PC-3 (cell line): Measurements from ENCODE around the gene PILRA.

Source experiments
- CTCF ChIP-seq: fragments of 300-600 bp; sonication (generic); conservative IDR thresholded peaks from 2 replicates; pipeline ENCODE4 v1.5.1; 2017; ENCODE audit warnings: antibody characterized with exemption, low read depth, mild to moderate bottlenecking, low read length
- EZH2phosphoT487 ChIP-seq: fragments of 300-600 bp; sonication (generic); IDR thresholded peaks from 2 replicates; pipeline ENCODE4 v1.6.1; 2018; ENCODE audit warnings: mild to moderate bottlenecking, antibody characterized with exemption, low read length, borderline replicate concordance

GRCh38 chr7:100397315-100398081 lies 24.2 kb downstream of the PILRA start:
- TF ChIP-seq CTCF (no peak), EZH2phosphoT487 (no peak)
